ENCODE data around the gene EYS.

GRCh38 chr6:64146094-64146493 is 1560.9 kb downstream of the EYS start:
- no peak for TF ChIP-seq SETDB1 (CRISPR knock-in tag; IDR thresholded peaks at IDR 0.05; ENCODE audit: borderline replicate concordance)
- TF ChIP-seq GABPA (IDR thresholded peaks at IDR 0.05; ENCODE audit: low read depth, low read length): no peak
- TF ChIP-seq GABPA (CRISPR knock-in tag; IDR thresholded peaks at IDR 0.05; ENCODE audit: low read depth): no peak
- TF ChIP-seq ASH2L (IDR thresholded peaks at IDR 0.05; ENCODE audit: insufficient read length, low read depth, low read length): no peak
- TF ChIP-seq ZNF747 (CRISPR knock-in tag; IDR thresholded peaks at IDR 0.05; ENCODE audit: borderline replicate concordance): no peak
- TF ChIP-seq HNRNPL (IDR thresholded peaks at IDR 0.05; ENCODE audit: low read depth, low read length): no peak
- TF ChIP-seq, protein P1, sequence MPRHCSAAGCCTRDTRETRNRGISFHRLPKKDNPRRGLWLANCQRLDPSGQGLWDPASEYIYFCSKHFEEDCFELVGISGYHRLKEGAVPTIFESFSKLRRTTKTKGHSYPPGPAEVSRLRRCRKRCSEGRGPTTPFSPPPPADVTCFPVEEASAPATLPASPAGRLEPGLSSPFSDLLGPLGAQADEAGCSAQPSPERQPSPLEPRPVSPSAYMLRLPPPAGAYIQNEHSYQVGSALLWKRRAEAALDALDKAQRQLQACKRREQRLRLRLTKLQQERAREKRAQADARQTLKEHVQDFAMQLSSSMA (CRISPR knock-in tag; IDR thresholded peaks at IDR 0.05): no peak
- no peak for TF ChIP-seq ZNF776 (CRISPR knock-in tag; IDR thresholded peaks at IDR 0.05)
- no peak for TF ChIP-seq HNF1B (CRISPR knock-in tag; IDR thresholded peaks at IDR 0.05)
- TF ChIP-seq PBX3 (CRISPR knock-in tag; IDR thresholded peaks at IDR 0.05; ENCODE audit: borderline replicate concordance): no peak
- no peak for TF ChIP-seq ZNF704 (CRISPR knock-in tag; IDR thresholded peaks at IDR 0.05; ENCODE audit: borderline replicate concordance)

All from HepG2 (cell line).